Lower leg skin (tissue), 4 donors: ENCODE measurements around the gene KCTD8. TPM values are rescaled to one million over a fixed set of nuclear protein-coding genes. Genes with fewer than 3 reads are reported as not detected.

ENCODE experiments used
- DNase-seq, 2 donors: peaks; one replicate each; pipeline ENCODE4 v3.0.0-alpha.2; 2019; ENCODE audit warnings: low spot score in 2 of 2
- H3K4me3 ChIP-seq: fragments of 200-600 bp; sonication (generic); 2 replicates; pipeline ENCODE4 v1.5.1; 2017; ENCODE audit warnings: mild to moderate bottlenecking, low read depth; ENCODE audit not compliant: poor library complexity, severe bottlenecking
- POLR2A ChIP-seq, 2 donors: fragments of 450-650 bp; IDR thresholded peaks; one replicate each; pipeline ENCODE4 v1.6.1; 2016 to 2017; ENCODE audit warnings: antibody characterized with exemption in 2 of 2, mild to moderate bottlenecking in 1 of 2, moderate library complexity in 1 of 2
- WGBS, 2 donors: methylation state at CpG; one replicate each; pipeline ENCODE4 v1.1.5; 2018; 5-methylcytosine and 5-hydroxymethylcytosine counted together
- intact Hi-C: fragments of 100-400 bp; cut with DNase I; formaldehyde crosslinking; loops from one replicate; pipeline ENCODE4 v1.15.0; 2023; ENCODE audit warnings: low total_unique reads
- total RNA-seq, 4 donors: library from RNA; depleted of rRNA; stranded (reverse); fragments of >200 nt; gene quantifications; one replicate each; pipeline ENCODE4 v1.1.0, GENCODE V29; 2016
- TF ChIP-seq, protein P1 (sequence below), 3 donors: fragments of 450-650 bp; IDR thresholded peaks; one replicate each; pipeline ENCODE4 v1.5.1; 2016; ENCODE audit warnings: antibody characterized with exemption in 3 of 3, mild to moderate bottlenecking in 3 of 3, moderate library complexity in 2 of 3

Gene KCTD8
- total RNA-seq, 4 donors from 2014 or later: 0.26 to 2.9 (median 0.36) TPM

DNA sequence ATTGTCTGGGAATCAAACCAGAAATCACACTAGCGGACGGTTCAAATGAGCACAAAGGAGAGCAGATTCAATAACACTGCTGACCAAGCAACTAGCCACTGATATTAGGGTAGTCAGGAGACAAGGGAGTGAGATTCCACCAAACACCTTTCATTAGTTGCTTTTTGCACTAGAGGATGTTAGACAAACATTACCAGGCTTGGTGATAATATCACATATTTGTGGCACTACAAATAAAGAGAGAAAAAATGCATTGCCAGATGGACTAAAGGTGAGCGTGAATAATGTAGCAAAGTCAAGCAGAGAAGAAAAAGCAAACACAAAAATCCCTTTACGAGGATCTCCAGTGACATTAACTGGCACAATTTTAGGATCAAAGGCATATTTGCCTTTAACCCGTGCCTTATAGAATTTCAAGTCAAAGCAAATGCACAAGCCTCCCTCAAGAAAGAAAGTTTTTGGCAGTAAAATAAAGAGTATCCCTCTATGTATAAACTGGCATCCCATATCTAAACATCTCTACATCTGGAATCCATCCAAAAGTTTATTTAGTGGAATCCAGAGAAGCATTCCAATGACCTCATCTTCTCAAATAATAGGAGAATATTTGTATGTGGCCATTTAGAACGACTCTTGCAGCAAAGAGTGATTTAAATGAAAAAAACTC lies 290.9 kb downstream of the KCTD8 start:
- intact Hi-C loops: no loop called here
- no peak overlapping the region for H3K4me3 ChIP-seq
- no peak for TF ChIP-seq POLR2A (IDR thresholded peaks at IDR 0.05)
- TF ChIP-seq, protein P1, sequence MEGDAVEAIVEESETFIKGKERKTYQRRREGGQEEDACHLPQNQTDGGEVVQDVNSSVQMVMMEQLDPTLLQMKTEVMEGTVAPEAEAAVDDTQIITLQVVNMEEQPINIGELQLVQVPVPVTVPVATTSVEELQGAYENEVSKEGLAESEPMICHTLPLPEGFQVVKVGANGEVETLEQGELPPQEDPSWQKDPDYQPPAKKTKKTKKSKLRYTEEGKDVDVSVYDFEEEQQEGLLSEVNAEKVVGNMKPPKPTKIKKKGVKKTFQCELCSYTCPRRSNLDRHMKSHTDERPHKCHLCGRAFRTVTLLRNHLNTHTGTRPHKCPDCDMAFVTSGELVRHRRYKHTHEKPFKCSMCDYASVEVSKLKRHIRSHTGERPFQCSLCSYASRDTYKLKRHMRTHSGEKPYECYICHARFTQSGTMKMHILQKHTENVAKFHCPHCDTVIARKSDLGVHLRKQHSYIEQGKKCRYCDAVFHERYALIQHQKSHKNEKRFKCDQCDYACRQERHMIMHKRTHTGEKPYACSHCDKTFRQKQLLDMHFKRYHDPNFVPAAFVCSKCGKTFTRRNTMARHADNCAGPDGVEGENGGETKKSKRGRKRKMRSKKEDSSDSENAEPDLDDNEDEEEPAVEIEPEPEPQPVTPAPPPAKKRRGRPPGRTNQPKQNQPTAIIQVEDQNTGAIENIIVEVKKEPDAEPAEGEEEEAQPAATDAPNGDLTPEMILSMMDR (IDR thresholded peaks at IDR 0.05): no peak
- no peak for DNase-seq
- 41 to 46% methylated on average over 6 of the region's 6 CpGs for WGBS, 2 donors

DNA sequence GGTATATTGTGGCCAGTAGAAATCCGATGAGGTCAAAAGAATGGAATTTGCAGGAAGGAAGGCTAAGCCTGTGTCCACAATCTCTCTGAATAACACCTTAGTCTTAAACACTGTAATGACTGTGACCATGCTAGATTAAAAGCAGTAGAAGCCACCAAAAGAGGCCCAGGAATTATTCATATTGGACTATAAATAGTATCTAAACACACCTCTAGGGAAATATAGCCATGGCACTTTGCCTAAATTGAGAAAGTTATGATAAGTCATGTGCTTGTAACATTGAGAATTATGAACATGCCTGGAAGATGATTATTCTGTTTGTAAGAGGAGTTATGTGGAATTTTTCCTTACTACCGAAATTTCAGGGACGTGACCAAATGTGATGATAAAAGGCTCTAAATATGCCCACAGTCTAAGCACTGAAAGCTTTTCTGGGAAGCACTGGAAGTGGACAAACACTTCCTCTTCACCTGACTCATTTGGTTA lies 298.5 kb downstream of the KCTD8 start:
- TF ChIP-seq POLR2A (IDR thresholded peaks at IDR 0.05): no peak
- TF ChIP-seq, protein P1 (IDR thresholded peaks at IDR 0.05): no peak
- H3K4me3 ChIP-seq: no peak overlapping the region
- WGBS, 2 donors: 43 to 52% methylated on average over 3 of the region's 3 CpGs
- DNase-seq: no peak
- intact Hi-C loops: no loop called here

DNA sequence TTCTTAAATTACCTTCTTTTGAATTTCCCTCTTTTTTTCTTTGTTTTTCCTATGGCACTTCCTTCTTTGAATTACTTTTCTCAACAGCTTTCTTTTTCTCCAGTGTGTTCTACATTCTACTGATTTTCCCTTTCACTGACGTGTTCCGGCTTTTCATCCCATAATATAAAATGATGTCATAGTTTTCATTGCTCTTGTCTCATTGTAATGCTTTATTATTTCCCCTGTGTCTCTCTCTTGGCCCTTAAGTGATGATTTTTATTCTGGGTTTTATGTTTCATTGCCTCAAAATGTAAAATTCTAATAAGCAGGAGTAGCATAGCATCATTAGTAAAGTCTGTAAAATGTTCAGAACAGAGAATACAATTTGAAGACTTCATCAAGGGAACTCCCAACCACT lies 299.3 kb downstream of the KCTD8 start:
- no peak overlapping the region for H3K4me3 ChIP-seq
- 77 to 82% methylated on average over 2 of the region's 2 CpGs for WGBS, 2 donors
- intact Hi-C loops: no loop called here
- TF ChIP-seq, protein P1 (IDR thresholded peaks at IDR 0.05): no peak
- no peak for TF ChIP-seq POLR2A (IDR thresholded peaks at IDR 0.05)
- no peak for DNase-seq

DNA sequence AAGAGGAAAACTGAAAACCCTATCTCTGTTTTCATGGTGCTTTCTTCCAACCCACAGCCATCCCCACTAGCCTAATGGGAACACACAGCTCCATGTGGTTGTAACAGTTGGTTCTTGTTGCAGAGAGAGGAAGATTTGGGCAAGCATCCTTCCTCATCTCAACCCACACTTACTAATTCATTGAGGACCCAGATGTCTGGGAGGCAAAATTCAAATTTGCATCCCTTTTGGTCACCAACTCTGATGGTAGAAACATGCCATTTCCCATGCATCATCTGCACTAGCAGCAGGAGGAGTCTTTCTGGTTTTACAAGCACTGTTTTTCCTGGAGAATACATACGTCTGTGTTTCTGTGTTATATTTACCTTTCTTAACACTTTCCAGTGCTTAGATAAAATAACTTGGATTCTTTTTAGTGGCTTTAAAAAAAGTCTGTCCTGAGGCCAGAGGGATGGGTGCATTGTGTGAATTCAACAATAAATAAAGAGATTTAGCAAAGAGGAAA lies 301.0 kb downstream of the KCTD8 start:
- intact Hi-C loops: no loop called here
- 13 to 18% methylated on average over 1 of the region's 1 CpG for WGBS, 2 donors
- DNase-seq: no peak
- no peak overlapping the region for H3K4me3 ChIP-seq
- TF ChIP-seq, protein P1 (IDR thresholded peaks at IDR 0.05): no peak
- TF ChIP-seq POLR2A (IDR thresholded peaks at IDR 0.05): no peak

DNA sequence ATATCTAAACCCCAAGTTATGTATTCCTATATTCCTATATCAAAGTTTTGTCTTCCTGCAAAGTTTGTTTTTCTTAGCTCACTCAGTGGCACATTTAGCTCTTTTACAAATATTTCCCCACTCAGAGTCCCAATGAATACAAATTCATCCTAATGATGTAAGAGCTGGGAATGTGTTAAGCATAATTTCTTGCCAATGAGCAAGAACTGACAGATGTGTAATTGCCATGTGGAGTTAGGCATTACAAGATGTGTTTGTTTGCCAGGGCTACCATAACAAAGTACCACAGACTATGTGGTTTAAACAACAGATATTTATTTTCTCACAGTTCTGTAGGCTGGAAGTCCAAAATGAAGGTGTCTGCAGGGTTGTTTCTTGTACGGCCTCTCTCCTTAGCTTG lies 302.1 kb downstream of the KCTD8 start:
- intact Hi-C loops: no loop called here
- no peak for DNase-seq
- WGBS, 2 donors: 89 to 91% methylated on average over 1 of the region's 1 CpG
- TF ChIP-seq, protein P1 (IDR thresholded peaks at IDR 0.05): no peak
- TF ChIP-seq POLR2A (IDR thresholded peaks at IDR 0.05): no peak
- no peak overlapping the region for H3K4me3 ChIP-seq

DNA sequence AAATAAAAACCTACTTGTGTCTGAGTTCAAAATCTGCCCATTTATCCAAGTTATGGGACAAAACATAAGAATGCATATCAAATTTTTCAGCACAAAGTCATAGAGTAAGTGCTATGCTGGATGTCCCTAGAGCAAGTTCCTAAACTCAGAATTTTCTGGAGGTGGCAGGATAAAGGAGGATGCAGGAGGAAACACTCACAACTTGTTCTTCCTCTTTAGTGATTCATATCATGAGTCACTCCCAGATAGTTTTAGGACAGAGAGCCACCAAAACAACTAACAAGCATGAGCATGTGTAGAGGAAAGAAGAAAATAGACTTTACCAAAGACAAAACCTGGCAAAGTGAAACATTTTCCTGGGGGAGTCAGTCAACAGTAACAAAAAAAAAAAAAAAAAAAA lies 302.7 kb downstream of the KCTD8 start:
- H3K4me3 ChIP-seq: no peak overlapping the region
- DNase-seq: no peak
- TF ChIP-seq POLR2A (IDR thresholded peaks at IDR 0.05): no peak
- TF ChIP-seq, protein P1 (IDR thresholded peaks at IDR 0.05): no peak
- intact Hi-C loops: no loop called here
